Psoas muscle (tissue), 8 donors: ENCODE results near the gene C16orf87. TPM values are rescaled to one million over a fixed set of nuclear protein-coding genes. Genes with fewer than 3 reads are reported as not detected.

Experiments
- ATAC-seq, 4 donors: fragments of 200-7000 bp; cut with Tn5 transposase; one replicate each; pipeline ENCODE4 v1.9.1; 2020; ENCODE audit warnings: moderate library complexity in 3 of 4, mild to moderate bottlenecking in 2 of 4
- DNase-seq, 2 donors: peaks; one replicate each; pipeline ENCODE4 v3.0.0-alpha.2; 2020
- H3K27ac ChIP-seq: fragments of 200-600 bp; one replicate; pipeline ENCODE4 v1.8.0; 2022
- H3K27me3 ChIP-seq, 3 donors: fragments of 200-600 bp in 1 of 3; one replicate each; pipeline versions ENCODE4 v1.6.1 to v1.8.0; 2013 to 2022; ENCODE audit warnings: low read length in 2 of 3, mild to moderate bottlenecking in 2 of 3, moderate library complexity in 1 of 3; ENCODE audit not compliant: insufficient read depth in 3 of 3
- H3K36me3 ChIP-seq, 2 donors: fragments of 200-600 bp in 1 of 2; one replicate each; pipeline versions ENCODE4 v1.6.1 to v1.8.0; 2013 to 2022; ENCODE audit warnings: low read depth in 1 of 2, mild to moderate bottlenecking in 1 of 2, moderate library complexity in 1 of 2; ENCODE audit not compliant: insufficient read depth in 1 of 2
- H3K4me1 ChIP-seq: fragments of 200-600 bp; one replicate; pipeline ENCODE4 v1.8.0; 2022
- H3K4me3 ChIP-seq: fragments of 200-600 bp; one replicate; pipeline ENCODE4 v1.8.0; 2022; ENCODE audit warnings: mild to moderate bottlenecking
- H3K9me3 ChIP-seq: fragments of 200-600 bp; one replicate; pipeline ENCODE4 v1.8.0; 2022
- CTCF ChIP-seq: fragments of 200-600 bp; IDR thresholded peaks from one replicate; pipeline ENCODE4 v1.8.0; 2022; ENCODE audit warnings: antibody characterized with exemption
- WGBS, 3 donors: extraction: QIAGEN DNeasy Blood & Tissue Kit; methylation state at CpG; one replicate each; pipeline versions ENCODE4 v1.1.6 to v1.1.7; 2013; 5-methylcytosine and 5-hydroxymethylcytosine counted together
- intact Hi-C, 2 donors: fragments of 100-400 bp; cut with DNase I; formaldehyde crosslinking; loops; one replicate each; pipeline versions ENCODE4 v1.11.0 to v1.14.2; 2022
- polyA plus RNA-seq, 3 donors: library from polyadenylated mRNA; stranded (reverse); fragments of 200-250 nt; gene quantifications; one replicate each; pipeline ENCODE4 v1.2.3, GENCODE V29; 2013
- total RNA-seq, 4 donors: library from RNA; stranded (reverse); fragmentation: NEBNext Ultra II Directional in 2 of 4; extraction: Animal tissue kit (Norgen Biotek cat#: 25700) in 2 of 4; gene quantifications; one replicate each; pipeline versions ENCODE4 v1.2.1 to v1.2.4, GENCODE V29; 2021 to 2023
- donor health status: healthy with polysubstance abuse.
- donor health status: DM: no; HTN: no; CAD: no; lungs with moderate emphysema.
- donor health status: Bipolar disorder and iron deficiency.
- donor health status: healthy.
- donor health status: DM: yes; HTN: yes; CAD: no.
- donor health status: DM: no; HTN: no; CAD: no.
- donor health status: DM: no; HTN: no; CAD: no.
- donor health status: DM: yes; HTN: yes; CAD: no.

The C16orf87 gene
- total and polyA plus RNA-seq, 7 donors = 5.8 to 29.4 (median 20.1) TPM

GRCh38 chr16:46836534-46837530 lies 5.9 kb upstream of the C16orf87 start:
- DNase-seq (no peak), ATAC-seq (no peak)
- Histone ChIP-seq H3K27ac (no peak overlapping the region), H3K4me3 (no peak overlapping the region), H3K36me3 (no peaks in the 10 kb centered on the region), H3K9me3 (no peaks in the 10 kb centered on the region), H3K4me1 (no peaks in the 10 kb centered on the region), H3K27me3 (no peaks in the 10 kb centered on the region)
- no peak for TF ChIP-seq CTCF
- intact Hi-C loops = no loop called here
- 81 to 92% (median 83%) methylated on average over 6 of the region's 6 CpGs for WGBS, 3 donors

GRCh38 chr16:46833460-46833800 lies 2.5 kb upstream of the C16orf87 start:
- H3K4me1 ChIP-seq = peaks cover 13% of the 10 kb centered on the region
- H3K36me3 ChIP-seq = no peaks in the 10 kb centered on the region
- DNase-seq (no peak), ATAC-seq (no peak)
- intact Hi-C loops = no loop called here
- no peak for TF ChIP-seq CTCF
- no peaks in the 10 kb centered on the region for H3K9me3 ChIP-seq
- H3K27me3 ChIP-seq = no peaks in the 10 kb centered on the region
- WGBS, 3 donors = 84 to 90% (median 88%) methylated on average over 2 of the region's 2 CpGs
- H3K4me3 ChIP-seq = no peak overlapping the region
- H3K27ac ChIP-seq = no peak overlapping the region

GRCh38 chr16:46832757-46833459 lies 1.9 kb upstream of the C16orf87 start:
- Histone ChIP-seq H3K9me3 (no peaks in the 10 kb centered on the region), H3K27me3 (no peaks in the 10 kb centered on the region), H3K4me3 (no peak overlapping the region), H3K4me1 (peaks cover 13% of the 10 kb centered on the region), H3K27ac (no peak overlapping the region), H3K36me3 (no peaks in the 10 kb centered on the region)
- ATAC-seq = no peak
- intact Hi-C loops = no loop called here
- no peak for TF ChIP-seq CTCF
- no peak for DNase-seq
- 90 to 94% (median 91%) methylated on average over 7 of the region's 7 CpGs for WGBS, 3 donors

- TF ChIP-seq CTCF = no peak
- ATAC-seq (peak; percentile 48 to 64 (median 56)), DNase-seq (peak; percentile 42 to 70)
- 0 to 1% (median 1%) methylated on average over 30 to 45 of the region's 45 CpGs for WGBS, 3 donors
- intact Hi-C loops = no loop called here
- peak overlapping the region; percentile 96 for H3K27ac ChIP-seq
- no peaks in the 10 kb centered on the region for H3K27me3 ChIP-seq
- H3K36me3 ChIP-seq = no peaks in the 10 kb centered on the region
- H3K9me3 ChIP-seq = no peaks in the 10 kb centered on the region
- peak overlapping the region; percentile 98 for H3K4me3 ChIP-seq
- peaks cover 13% of the 10 kb centered on the region for H3K4me1 ChIP-seq
These were observed 521 bp downstream of the C16orf87 start for GRCh38 chr16:46830417-46830901.
